ENCODE results near the gene ZBTB12. TPM values are rescaled to one million over a fixed set of nuclear protein-coding genes. Genes with fewer than 3 reads are reported as not detected.

The ZBTB12 gene
- total and polyA plus RNA-seq, 2 of the 13 experiments (the other 11 are each of a cell fraction or from before 2014, with no cell fraction given): 4.8 to 6.0 TPM

DNA sequence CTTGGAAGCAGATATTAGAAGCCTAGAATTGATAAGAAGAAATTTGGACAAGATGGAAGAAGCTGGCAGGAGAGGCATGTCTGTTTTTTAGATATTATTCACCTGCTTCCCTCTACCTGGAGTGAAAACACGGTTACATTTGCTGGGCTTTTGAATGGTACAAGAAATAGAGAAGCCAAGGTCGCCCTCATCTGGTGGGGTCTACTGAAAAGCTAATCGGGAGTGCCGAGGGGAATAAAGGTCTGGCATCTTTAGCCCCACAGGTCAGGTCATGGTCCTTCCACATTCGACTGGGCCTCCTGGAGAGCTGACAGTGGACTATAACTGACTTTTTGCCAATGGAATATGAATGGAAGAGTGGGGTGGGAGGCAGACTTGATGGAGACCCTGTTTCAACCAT lies 21.1 kb upstream of the ZBTB12 start (continued):
- TF ChIP-seq, protein P1, sequence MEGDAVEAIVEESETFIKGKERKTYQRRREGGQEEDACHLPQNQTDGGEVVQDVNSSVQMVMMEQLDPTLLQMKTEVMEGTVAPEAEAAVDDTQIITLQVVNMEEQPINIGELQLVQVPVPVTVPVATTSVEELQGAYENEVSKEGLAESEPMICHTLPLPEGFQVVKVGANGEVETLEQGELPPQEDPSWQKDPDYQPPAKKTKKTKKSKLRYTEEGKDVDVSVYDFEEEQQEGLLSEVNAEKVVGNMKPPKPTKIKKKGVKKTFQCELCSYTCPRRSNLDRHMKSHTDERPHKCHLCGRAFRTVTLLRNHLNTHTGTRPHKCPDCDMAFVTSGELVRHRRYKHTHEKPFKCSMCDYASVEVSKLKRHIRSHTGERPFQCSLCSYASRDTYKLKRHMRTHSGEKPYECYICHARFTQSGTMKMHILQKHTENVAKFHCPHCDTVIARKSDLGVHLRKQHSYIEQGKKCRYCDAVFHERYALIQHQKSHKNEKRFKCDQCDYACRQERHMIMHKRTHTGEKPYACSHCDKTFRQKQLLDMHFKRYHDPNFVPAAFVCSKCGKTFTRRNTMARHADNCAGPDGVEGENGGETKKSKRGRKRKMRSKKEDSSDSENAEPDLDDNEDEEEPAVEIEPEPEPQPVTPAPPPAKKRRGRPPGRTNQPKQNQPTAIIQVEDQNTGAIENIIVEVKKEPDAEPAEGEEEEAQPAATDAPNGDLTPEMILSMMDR (CRISPR knock-in tag; IDR thresholded peaks at IDR 0.05): peak; percentile 84
- no peak for TF ChIP-seq MXI1 (IDR thresholded peaks at IDR 0.05; ENCODE audit: borderline replicate concordance, low read depth, low read length)
- no peak for TF ChIP-seq CREM (IDR thresholded peaks at IDR 0.05)
- TF ChIP-seq CREM (CRISPR knock-in tag; IDR thresholded peaks at IDR 0.05): no peak

DNA sequence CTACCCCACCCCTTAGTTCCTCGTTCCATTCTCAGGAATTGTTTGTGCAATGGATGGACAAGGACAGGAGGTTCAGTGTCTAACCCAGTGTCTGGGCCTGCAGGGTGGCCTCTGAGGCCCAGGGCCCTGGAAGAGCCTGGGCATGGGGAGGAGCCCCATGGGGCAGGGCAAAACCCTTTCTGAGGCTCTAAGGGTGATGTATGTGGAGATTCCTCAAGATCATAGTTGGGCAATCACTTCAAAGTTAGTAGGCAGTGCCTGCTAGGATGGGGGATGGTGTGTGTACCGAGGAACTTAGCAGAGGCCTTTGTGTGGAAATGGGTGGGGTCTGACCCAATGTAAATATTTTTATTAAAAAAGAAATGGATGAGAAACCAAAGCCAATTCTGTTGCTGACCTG lies 18.9 kb upstream of the ZBTB12 start:
- 0% methylated on average over 2 of the region's 2 CpGs for WGBS (ENCODE audit: low lambda C conversion rate)
- Histone ChIP-seq H3K79me2 (ENCODE audit: insufficient read depth, low read length) (no peaks in the 10 kb centered on the region), H3K9me3 (ENCODE audit: low read length) (no peaks in the 10 kb centered on the region), H3K4me3 (replicated peaks in 1 of 3; ENCODE audit: insufficient read depth in 1 of 3, low read depth in 2 of 3, low read length in 3 of 3) (no peak overlapping the region), H3K27me3 (ENCODE audit: control insufficient read depth in 1 of 2, insufficient read depth in 2 of 2, low read length in 2 of 2) (no peaks in the 10 kb centered on the region), H2AFZ (ENCODE audit: low read length) (no peak overlapping the region), H3K36me3 (replicated peaks in 1 of 2; ENCODE audit: control insufficient read depth in 1 of 2, insufficient read depth in 2 of 2, low read length in 2 of 2) (no peaks in the 10 kb centered on the region), H3K27ac (ENCODE audit: extremely low read length, insufficient read depth, low read length) (no peak overlapping the region), H4K20me1 (ENCODE audit: insufficient read depth, low read length) (no peaks in the 10 kb centered on the region), H3K9ac (ENCODE audit: insufficient read depth, low read depth, low read length) (no peak overlapping the region), H3K4me1 (ENCODE audit: insufficient read depth, low read length) (peaks cover 64% of the 10 kb centered on the region), H3K4me2 (ENCODE audit: low read depth, low read length) (peak overlapping the region; percentile 25)
- intact Hi-C loops (cut with micrococcal nuclease; ENCODE audit: unreplicated experiment): loop anchor here (10.0 kb wide), 1 partner anchor 146 kb away; the partner anchor contains the start of gene VWA7
- ChIA-PET POLR2A (interaction anchor here (0.9 to 5.6 kb wide), 8 partner anchors 9 to 155 kb away, joined by 3 to 35 read pairs (median 8); partner anchors contain the start of genes CFB, NELFE, NEU1 and SKIC2), CTCF (ENCODE audit: low intra/inter-chr PET ratio, low total read pairs) (no interaction called here)
- no TSS peak for BruUV-seq (replicated peaks)
- in situ Hi-C loops (cut with HindIII; ENCODE audit: extremely low pct_ligation_motif_present, low pct_unique_long_range_greater_than_20kb): loop anchor here (25.0 kb wide), 1 partner anchor 1041 kb away; the partner anchor contains the start of genes BRD2 and HLA-DMA
- DNase-seq (ENCODE audit: low spot score): no peak
- FAIRE-seq: peak; percentile 47
- peak; percentile 25 for ATAC-seq
- TF ChIP-seq PHF5A (CRISPR knock-in tag; IDR thresholded peaks at IDR 0.05; ENCODE audit: low read depth, unreplicated experiment) (no peak), PAX8 (CRISPR knock-in tag; IDR thresholded peaks at IDR 0.05; ENCODE audit: borderline replicate concordance) (no peak), ZNF557 (CRISPR knock-in tag; IDR thresholded peaks at IDR 0.05) (no peak), MBNL3 (CRISPR knock-in tag; conservative IDR thresholded peaks at IDR 0.05) (no peak), ZNF562 (CRISPR knock-in tag; IDR thresholded peaks at IDR 0.05; ENCODE audit: borderline replicate concordance) (no peak)
- TF ChIP-seq, protein P2, sequence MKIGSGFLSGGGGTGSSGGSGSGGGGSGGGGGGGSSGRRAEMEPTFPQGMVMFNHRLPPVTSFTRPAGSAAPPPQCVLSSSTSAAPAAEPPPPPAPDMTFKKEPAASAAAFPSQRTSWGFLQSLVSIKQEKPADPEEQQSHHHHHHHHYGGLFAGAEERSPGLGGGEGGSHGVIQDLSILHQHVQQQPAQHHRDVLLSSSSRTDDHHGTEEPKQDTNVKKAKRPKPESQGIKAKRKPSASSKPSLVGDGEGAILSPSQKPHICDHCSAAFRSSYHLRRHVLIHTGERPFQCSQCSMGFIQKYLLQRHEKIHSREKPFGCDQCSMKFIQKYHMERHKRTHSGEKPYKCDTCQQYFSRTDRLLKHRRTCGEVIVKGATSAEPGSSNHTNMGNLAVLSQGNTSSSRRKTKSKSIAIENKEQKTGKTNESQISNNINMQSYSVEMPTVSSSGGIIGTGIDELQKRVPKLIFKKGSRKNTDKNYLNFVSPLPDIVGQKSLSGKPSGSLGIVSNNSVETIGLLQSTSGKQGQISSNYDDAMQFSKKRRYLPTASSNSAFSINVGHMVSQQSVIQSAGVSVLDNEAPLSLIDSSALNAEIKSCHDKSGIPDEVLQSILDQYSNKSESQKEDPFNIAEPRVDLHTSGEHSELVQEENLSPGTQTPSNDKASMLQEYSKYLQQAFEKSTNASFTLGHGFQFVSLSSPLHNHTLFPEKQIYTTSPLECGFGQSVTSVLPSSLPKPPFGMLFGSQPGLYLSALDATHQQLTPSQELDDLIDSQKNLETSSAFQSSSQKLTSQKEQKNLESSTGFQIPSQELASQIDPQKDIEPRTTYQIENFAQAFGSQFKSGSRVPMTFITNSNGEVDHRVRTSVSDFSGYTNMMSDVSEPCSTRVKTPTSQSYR (CRISPR knock-in tag; IDR thresholded peaks at IDR 0.05; ENCODE audit: borderline replicate concordance): peak; percentile 87
- TF ChIP-seq, protein P3, sequence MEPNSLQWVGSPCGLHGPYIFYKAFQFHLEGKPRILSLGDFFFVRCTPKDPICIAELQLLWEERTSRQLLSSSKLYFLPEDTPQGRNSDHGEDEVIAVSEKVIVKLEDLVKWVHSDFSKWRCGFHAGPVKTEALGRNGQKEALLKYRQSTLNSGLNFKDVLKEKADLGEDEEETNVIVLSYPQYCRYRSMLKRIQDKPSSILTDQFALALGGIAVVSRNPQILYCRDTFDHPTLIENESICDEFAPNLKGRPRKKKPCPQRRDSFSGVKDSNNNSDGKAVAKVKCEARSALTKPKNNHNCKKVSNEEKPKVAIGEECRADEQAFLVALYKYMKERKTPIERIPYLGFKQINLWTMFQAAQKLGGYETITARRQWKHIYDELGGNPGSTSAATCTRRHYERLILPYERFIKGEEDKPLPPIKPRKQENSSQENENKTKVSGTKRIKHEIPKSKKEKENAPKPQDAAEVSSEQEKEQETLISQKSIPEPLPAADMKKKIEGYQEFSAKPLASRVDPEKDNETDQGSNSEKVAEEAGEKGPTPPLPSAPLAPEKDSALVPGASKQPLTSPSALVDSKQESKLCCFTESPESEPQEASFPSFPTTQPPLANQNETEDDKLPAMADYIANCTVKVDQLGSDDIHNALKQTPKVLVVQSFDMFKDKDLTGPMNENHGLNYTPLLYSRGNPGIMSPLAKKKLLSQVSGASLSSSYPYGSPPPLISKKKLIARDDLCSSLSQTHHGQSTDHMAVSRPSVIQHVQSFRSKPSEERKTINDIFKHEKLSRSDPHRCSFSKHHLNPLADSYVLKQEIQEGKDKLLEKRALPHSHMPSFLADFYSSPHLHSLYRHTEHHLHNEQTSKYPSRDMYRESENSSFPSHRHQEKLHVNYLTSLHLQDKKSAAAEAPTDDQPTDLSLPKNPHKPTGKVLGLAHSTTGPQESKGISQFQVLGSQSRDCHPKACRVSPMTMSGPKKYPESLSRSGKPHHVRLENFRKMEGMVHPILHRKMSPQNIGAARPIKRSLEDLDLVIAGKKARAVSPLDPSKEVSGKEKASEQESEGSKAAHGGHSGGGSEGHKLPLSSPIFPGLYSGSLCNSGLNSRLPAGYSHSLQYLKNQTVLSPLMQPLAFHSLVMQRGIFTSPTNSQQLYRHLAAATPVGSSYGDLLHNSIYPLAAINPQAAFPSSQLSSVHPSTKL (CRISPR knock-in tag; IDR thresholded peaks at IDR 0.05): peak; percentile 51; the same call in 1 of the 2 replicates

Data from HepG2 (cell line).